Coronary artery (tissue), 2 donors: ENCODE results near the gene CRYBA4.

Experiments
- DNase-seq: peaks from one replicate; pipeline ENCODE4 v3.0.0-alpha.2; 2017; ENCODE audit warnings: low spot score
- H3K27ac ChIP-seq, 2 donors: fragments of 200-600 bp; sonication (generic); one replicate each; pipeline ENCODE4 v1.5.1; 2016 to 2019
- H3K4me3 ChIP-seq: fragments of 200-600 bp; sonication (generic); 2 replicates; pipeline ENCODE4 v1.5.1; 2016; ENCODE audit warnings: mild to moderate bottlenecking, moderate library complexity
- TF ChIP-seq, protein P1 (sequence below): fragments of 200-600 bp; sonication (generic); IDR thresholded peaks from one replicate; pipeline ENCODE4 v1.5.1; 2019; ENCODE audit warnings: antibody characterized with exemption

The CRYBA4 gene

DNA sequence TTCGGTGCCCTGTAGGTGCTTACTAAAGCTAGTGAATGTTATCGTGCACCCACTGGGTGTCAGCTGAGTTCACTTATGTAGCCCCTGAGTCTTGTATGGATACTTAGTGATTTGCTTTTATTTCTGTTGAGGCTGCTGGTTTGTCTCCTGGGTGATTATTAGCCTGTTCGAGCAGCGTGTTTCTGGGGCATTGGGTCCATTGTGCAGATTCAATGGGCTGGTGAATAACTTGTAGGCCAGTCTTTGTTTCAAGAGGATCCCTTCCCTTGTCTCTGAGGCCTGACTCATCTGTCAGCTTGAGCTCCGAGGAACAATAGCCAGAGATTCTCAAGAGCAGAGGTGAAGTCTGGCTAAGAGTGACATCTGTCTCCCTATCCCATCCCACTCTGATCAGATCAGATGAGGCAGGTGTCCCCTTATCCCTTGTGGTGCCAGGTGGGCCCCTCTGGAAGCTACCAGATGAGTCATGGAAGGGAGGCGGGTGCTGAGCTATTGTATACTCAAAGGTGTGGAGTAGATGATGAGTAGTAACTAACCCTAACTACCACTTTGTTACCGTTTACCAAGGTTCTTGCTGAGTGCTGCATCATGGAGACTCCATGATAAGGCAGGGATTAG is 39.3 kb downstream of the CRYBA4 start:
- no peak overlapping the region for H3K27ac ChIP-seq
- TF ChIP-seq, protein P1, sequence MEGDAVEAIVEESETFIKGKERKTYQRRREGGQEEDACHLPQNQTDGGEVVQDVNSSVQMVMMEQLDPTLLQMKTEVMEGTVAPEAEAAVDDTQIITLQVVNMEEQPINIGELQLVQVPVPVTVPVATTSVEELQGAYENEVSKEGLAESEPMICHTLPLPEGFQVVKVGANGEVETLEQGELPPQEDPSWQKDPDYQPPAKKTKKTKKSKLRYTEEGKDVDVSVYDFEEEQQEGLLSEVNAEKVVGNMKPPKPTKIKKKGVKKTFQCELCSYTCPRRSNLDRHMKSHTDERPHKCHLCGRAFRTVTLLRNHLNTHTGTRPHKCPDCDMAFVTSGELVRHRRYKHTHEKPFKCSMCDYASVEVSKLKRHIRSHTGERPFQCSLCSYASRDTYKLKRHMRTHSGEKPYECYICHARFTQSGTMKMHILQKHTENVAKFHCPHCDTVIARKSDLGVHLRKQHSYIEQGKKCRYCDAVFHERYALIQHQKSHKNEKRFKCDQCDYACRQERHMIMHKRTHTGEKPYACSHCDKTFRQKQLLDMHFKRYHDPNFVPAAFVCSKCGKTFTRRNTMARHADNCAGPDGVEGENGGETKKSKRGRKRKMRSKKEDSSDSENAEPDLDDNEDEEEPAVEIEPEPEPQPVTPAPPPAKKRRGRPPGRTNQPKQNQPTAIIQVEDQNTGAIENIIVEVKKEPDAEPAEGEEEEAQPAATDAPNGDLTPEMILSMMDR = no peak
- DNase-seq = no peak
- no peak overlapping the region for H3K4me3 ChIP-seq

DNA sequence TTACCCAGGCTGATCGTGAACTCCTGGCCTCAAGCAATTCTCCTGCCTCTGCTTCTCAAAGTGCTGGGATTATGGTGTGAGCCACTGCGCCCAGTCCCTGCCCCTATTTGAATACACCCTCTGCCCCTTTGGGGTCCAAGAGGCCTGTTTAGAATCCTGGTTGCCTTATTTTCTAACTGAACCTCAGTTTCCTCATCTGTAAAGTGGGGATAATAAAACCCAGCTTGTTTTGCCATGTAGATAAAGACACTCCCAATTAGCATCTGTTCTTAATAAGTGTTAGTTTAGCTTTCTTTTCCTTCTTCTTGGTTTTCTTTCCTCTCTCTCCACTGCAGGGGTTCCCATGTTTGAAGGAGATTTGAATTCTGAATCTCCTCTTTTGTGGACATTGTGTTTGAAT is 40.4 kb downstream of the CRYBA4 start:
- Histone ChIP-seq H3K4me3 (no peak overlapping the region), H3K27ac (no peak overlapping the region)
- no peak for DNase-seq
- TF ChIP-seq, protein P1 = no peak

DNA sequence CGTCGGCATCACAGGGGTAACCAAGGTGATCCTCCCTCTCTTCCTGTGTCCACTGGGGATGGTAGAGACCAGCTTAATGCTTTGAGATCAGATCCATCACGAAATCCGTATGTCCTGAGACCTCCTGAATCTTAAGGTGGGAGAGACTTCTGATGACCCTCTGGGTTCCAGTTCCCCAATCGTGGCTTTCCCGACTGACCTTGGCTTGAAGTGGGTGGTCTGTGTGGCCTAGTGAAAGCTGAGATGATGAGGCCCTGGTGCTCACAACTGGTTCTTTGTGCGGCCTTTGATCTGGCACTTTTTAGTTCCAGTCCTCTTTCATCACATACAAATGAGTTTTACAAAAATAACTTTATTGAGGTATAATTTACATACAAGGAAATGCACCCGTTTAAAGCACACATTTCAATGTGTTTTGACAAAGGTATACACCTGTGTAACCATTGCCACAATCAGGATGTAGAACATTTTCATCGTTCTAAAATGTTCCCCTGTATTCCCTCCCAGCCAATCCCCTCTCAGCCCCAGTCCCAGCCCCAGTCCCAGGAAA is 41.7 kb downstream of the CRYBA4 start:
- H3K4me3 ChIP-seq = no peak overlapping the region
- no peak for DNase-seq
- no peak overlapping the region for H3K27ac ChIP-seq
- TF ChIP-seq, protein P1 = no peak

DNA sequence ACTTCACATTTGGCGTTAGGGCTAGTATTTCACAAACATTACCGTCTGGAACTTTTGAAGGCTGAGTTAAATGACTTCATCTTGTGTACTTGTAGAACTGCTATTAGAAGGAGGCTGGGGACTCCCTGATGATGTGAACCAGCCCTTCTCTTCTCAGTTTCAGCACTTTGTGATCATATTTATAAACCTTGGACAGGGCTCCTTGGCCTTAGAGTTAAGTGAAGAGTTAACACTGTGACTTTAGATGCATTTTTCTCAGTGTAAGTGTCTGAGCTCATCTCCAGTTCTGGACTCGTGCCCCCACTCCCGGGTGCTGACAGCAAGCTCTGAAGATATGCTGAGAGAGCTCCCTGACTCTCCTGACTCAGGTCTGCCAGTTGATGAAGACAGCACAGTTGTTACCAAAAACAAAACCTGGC is 44.1 kb downstream of the CRYBA4 start:
- TF ChIP-seq, protein P1 = no peak
- DNase-seq = no peak

DNA sequence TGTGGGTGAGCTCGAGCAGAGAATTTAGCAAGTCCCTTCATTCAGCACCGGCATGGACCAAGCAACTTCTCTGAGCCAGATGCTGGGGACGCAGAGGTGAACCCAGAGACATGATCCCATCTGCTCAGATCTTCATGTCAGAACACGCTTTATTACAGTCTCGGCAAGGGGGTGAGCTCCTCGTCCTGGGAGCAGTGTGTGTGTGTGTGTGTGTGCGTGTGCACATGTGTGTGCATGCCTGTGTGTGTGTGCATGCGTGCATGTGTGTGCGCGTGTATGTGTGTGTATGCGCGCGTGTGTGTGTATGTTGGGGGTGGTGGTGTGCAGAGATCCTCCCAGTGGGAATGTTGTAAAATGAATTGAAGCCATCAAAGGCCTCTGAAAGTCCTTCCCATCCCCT is 45.4 kb downstream of the CRYBA4 start:
- TF ChIP-seq, protein P1 = no peak
- no peak overlapping the region for H3K27ac ChIP-seq
- no peak for DNase-seq
- no peak overlapping the region for H3K4me3 ChIP-seq

More for the DNA sequence above, 44.1 kb downstream of the CRYBA4 start:
- Histone ChIP-seq H3K27ac (no peak overlapping the region), H3K4me3 (no peak overlapping the region)

DNA sequence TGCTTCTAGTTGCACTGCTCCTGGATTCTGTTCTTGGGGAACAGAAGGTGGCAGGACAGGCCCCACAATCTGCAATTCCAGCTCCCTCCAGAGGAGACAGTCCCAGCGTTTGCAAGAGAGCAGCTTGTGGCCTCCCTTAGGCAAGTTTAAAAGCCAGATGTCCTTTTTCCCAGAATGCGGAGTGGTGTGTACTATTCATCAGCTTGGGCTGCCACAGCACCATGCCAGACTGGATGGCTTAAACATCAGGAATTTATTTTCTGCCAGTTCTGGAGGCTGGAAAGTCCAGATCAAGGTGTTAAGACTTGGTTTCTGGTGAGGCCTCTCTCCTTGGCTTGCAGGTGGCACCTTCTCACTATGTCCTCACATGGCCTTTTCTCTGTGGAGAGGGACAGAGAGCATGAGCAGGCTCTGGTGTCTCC is 47.3 kb downstream of the CRYBA4 start:
- DNase-seq = no peak
- no peak overlapping the region for H3K4me3 ChIP-seq
- no peak overlapping the region for H3K27ac ChIP-seq
- TF ChIP-seq, protein P1 = peak; percentile 17

DNA sequence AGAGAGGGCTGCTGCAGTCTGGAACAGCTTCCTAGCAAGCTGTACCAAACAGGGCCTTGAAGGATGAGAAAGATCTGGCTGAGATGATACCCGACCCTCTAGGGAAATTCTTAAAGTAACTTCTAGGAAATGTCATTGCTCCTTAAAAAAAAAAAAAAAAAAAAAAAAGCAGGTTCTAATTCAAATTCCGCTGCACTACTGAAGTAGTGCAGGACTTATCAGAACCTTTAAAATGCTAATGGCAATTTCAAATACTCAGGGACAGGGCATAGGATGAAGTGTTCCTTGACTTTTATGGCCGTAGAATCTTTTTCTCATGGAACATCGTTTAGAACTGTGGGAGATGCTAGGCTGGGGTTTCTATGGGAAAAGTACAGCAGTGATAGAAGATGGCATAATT is 48.7 kb downstream of the CRYBA4 start:
- no peak overlapping the region for H3K27ac ChIP-seq

More for the DNA sequence above, 48.7 kb downstream of the CRYBA4 start:
- no peak overlapping the region for H3K4me3 ChIP-seq
- TF ChIP-seq, protein P1 = no peak
- DNase-seq = no peak
